HG02885 (cell line): ENCODE results near the gene ABCA13.

Experiments
- ATAC-seq: cut with Tn5 transposase; IDR thresholded peaks from one replicate; pipeline ENCODE4 v1.9.1; 2021; ENCODE audit warnings: mild to moderate bottlenecking; ENCODE audit not compliant: unreplicated experiment, poor library complexity

Gene ABCA13

DNA sequence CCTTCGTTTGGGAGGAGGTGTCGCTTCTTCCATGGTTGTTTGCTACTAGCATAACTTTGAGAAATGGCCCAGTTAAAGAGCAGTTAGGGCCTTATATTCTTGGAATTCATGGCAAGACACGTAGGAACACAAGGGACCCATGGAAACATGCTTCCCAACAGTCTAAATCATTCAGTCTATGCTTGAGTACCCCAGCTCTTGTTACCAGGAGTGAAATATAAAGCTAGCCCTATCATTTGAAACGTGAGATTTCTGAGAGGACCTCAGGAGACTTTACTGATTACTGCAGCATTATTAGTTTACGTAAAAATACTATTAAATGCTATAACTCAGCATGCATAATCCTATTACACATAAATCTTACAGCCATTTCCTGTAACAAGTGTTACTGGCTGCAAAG, 424.5 kb downstream of the ABCA13 start:
- ATAC-seq = no peak

DNA sequence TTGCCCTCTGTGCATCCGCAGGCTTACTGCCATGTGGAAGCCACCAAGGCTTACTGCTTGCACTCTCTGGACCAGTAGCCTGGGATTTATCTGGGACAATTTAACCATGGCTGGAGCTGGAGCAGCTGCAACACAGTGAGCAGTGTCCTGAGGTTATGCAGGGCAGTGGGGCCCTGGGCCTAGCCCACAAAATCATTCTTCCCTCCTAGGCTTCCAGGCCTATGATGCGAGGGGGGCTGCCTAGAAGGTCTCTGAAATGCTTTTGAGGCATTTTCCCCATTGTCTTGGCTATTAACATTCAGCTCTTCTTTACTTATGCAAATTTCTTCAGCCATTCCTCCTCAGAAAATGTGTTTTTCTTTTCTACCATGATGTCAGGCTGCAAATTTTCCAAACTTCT, 439.4 kb downstream of the ABCA13 start:
- no peak for ATAC-seq

DNA sequence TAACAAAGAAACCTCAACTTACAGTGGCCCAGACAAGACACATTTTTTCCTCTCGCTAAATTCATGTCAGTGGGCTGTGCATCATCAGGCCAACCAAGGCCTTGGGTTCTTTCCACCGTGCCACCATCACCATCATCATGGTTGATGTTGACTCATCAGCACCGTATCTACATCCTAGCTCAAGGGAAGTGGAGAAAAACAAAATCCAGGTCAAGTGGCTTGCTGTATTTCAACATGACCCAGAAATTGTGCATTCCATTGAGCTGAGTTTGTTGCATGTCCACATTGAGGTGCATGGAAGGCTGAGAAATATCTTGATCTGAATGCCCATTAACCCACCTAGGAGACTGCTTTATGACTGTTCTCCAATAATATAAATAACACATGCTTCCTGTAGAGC, 440.7 kb downstream of the ABCA13 start:
- no peak for ATAC-seq

DNA sequence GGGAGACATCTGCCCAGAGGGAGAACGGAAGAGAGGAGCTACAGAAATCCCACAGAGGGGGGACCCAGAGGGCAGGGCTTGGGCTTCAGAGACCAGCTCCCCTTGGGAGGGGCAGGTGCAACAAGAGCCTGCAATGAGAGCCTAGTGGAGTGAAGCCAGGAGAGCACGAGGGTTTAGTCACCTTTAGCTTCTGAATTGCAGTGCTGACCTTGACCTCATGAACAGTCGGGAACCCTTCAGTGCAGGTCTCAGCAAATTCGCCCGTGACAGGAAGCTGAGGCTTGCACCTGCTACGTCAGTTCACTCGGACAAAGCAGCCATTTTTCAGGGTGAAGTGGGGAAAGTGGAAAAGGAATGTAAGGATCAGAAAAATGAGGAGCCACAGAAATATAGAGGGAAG, 446.2 kb downstream of the ABCA13 start:
- ATAC-seq = no peak

DNA sequence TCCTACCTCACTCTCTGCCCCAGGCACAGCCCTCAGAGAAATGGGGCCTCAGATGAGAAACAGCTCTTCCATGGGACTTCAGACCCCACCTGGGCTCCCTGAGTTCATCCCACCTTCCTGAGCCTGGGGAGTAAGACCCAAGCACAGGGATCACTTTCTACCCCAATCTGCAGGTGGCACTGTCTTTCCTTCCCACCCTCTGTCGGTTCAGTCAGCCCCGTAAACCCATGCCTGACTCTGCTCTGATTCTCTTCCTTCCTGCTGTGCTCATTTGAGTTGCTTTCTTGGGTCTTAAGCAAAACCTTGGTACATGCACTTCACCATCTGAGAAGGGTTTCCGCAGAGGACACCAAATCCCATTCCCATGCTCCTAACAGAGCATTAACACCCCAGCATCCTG, 446.7 kb downstream of the ABCA13 start:
- ATAC-seq = no peak

DNA sequence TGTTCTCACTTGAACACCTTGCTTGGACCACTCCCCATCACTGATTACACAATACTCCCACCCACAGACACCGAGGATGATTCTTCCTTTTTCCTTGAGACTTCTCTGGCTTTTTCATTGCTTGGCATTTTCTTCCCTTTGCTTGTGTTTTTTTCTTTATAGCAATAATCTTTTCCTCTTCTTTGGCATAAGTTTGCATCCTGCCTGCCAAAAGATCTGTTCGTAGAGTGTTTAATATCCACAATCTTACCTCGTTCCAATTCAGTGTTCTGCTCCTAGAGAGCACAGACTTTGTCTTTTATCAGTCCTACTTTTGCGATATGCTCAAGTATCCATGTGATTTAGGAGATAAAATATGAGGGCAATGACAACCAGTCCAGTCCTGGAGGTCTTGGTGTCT, 449.8 kb downstream of the ABCA13 start:
- ATAC-seq = no peak

DNA sequence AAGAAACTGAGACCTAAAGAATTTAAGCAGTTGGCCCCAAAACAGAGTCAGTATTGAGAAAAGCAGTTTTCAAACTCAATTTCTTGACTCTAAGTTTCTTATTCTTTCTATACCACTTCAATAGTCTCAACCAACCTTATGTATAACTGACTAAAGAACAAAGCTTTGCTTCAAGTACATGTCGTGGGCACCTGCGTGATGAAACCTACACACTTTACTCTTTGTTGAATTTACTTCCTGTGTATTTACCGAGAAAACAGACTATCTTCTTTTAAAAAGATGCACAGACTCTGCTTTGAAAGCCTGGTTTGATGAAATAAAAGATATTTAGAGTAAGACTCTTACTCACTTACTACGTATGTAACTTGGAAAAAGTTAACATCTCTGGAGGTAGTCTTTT, 455.9 kb downstream of the ABCA13 start:
- no peak for ATAC-seq

DNA sequence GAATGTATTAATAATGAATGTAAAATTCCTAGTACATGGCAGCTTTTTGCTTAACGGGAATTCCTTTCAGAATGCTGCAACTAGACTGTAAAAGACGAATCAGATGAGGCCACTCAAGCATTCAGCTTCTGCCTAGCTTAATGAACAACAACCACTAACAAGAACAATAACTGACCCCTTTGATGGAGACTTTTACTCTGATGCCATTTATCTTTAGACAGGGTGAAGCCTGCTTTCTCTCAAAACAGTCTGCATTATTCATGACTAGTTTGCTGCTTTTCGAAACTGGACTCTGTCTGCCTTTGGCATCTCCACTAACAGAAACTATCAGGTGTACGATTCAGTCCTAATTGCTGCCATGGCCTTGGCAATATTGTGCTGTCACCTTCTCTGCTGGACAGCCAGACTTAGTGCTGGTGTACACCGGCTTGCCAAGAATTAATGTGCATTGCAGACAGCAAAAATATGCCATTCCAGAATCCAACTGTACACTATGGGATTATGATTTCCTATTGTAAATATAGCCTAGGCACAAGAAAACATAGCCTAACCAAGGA, 457.6 kb downstream of the ABCA13 start:
- ATAC-seq = no peak

DNA sequence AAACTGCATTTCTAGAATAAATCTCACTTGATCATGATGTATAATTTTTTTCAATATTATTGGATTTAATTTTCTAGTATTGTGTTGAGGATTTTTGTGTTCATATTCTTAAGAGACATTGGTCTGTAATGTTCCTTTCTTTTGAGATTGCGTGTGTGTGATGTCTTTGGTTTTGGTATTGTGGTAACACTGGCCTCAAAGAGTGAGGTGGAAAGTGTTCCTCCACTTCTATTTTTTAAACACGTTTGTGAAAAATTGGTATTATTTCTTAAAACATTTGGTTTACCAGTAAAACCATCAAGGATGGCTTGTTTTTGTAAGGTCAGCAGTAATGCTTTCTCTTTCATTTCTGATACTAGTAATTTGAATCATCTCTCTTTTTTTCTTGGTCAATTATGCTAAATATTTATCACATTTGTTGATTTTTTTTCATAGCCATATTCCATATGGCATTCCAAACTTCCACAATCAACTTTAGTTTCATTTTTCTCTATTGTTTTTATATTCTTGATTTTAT, 462.9 kb downstream of the ABCA13 start:
- ATAC-seq = no peak

DNA sequence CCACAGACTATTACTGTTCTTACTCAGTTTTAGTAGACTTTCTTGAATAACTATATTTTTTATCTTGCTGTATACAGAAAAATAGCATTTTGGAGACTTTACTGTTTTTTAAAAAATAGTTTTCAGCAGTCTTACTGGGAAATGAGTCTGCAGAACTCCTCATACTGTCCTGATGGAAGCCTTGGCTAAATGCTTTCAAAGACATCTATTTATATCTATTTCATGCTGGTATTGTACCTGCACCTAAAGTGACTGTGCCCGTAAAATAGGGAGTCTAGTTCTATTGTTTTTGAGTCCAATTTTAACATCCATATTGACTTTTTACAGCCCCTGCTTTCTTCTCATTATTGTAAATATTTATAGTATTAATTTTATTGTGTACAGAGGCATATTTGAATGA, 464.5 kb downstream of the ABCA13 start:
- ATAC-seq = no peak

DNA sequence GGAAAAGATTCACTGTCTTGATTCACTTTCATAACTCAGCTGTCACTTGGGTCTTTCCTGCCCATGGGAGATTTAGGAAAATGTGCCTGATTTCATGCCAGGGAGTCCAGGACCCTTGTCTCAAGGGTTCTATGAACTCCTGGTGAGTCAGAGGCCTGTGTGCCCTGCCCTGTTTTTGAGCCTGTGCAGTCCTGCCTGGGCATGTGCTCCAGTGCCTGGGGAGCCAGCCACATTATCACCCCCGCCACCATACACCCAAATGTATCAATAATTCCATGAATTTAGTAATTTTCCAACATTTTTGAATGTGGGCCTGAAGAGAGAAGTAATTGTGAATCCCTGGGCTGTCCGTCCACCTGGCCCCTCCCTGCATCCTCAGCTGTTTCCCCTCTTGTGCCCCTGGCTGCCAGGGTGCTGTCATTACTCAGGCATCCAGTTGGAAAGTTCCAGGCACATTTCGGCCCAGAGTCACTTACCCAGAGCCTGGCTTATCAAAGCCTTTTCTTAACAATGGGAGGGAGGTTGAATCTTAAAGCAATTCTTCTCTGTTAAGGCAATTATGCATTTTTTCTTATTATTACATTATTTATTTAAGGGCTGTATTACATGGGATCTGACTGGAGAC, 465.2 kb downstream of the ABCA13 start:
- ATAC-seq = no peak

DNA sequence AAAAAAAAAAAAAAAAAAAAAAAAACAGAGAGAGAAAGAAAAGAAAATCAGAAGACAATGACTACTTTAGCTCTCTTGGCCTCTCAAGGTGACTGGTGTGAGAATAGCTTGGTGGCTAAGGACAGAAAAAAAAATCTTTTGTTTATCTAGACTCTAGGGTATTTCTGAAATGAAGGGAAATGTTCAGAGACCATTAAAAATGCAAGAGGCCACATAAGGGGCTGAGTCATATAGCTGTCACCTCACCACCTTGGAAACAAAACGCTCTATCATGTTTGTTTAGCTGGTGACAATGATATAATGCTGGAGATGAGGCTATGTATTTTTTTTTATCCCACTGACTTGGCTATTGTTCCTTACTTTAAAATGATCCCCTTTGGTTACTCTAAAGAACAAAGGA, 466.1 kb downstream of the ABCA13 start:
- ATAC-seq = no peak

DNA sequence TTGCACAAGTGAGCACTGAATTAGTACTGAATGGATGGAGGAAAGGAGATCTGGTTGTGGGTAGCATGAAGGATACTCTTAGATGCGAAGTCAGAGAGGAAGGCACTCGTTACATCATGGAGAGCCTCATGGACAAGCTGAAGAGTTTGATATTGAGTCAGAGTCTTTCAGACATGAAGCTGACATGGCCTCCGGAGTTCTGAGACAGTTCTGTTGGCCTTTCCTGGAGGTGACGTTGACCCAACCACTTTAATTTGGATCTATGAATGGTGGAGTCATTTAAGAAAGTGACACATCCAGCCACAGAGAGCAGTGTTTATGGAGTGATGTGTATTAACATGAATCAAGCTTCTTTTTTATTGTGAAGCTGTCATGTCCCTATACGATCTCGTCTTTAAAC, 466.8 kb downstream of the ABCA13 start:
- no peak for ATAC-seq

DNA sequence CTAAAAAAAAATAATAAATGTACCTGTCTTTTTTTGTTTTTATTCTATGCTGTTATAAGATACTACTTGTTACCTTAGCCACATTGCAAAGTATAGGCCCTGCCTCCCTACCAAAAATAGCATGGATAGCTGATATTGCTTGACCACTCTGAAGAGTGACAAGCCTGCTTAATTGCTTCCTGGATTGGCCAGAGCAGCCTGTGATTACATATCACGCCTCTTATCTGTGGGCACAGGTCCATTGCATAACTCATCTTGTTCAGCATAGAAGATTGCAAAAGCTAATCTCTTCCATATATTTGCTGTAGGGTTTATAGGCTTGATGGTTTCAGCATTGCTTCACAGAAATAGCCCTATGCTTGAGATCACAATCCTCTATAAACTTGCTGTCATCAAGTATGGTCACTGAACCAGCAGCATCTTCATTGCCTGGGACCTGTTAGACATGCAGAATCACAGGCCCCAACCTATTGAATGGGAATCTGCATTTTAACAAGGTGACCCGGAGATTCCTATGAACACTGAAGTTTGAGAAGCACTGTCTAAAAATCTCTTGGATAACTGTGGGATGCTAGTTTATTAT, 472.3 kb downstream of the ABCA13 start:
- ATAC-seq = no peak

DNA sequence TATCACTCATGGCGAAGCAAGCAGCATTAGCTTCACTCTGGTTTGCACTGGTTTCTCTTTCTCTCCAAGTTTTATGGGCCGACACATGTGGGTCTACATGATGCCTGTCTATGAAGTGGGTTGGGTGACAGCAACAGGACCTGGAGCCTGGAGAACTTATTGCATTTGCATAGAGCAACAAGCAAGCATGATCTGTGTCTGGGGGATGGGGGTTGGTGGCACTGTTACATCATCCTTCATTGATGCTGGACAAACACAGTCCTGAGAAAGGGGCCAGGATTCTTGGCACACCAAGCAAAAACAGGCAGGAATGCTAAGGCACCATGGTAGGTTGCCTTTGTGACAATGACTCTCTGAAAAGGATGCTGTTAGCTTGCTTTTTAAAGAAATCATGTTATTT, 486.9 kb downstream of the ABCA13 start:
- no peak for ATAC-seq

DNA sequence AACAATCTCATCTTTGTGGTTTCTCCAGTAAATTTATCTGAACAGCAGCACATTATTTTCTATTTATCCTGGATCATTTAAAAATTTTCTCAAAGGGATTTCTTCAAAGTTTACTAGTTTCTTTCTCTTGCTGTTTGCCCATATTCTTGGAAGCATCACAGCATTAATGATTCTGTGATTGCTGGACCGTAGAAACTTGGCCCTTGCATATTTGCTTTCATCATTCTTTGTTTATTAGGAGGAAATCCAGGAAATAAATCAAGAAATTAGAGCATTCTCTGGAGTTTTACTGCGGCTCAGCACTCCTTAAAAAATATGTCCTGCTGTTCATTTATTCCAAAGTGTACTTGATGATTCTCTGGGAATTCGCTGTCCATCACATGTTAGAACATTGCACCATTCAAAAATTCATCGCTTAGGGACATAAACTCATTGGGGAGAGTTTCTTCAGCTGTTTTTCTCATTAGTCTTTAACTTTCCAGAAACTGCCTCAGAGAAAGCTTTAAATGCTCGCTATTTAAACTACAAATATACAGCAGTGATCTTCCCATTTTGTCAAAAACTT, 489.1 kb downstream of the ABCA13 start:
- no peak for ATAC-seq

DNA sequence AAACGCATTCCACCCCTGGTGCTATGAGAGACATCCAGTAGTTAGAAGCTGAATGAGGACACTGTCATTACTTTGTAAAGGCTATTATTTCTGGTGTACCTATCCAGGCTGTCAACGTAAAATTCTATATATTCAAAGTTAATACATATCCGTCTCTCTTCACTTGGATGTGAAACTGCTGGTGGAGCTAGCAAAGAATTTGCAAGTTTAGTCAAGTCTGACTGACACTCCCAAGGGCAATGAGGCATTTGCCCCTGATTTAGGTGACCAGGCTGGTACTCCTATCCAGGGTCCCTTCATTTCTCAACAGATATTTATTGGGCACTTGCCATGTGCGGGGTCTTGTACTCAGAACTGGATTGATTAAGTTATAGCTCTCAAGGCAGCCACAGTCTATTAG, 493.0 kb downstream of the ABCA13 start:
- ATAC-seq = no peak

DNA sequence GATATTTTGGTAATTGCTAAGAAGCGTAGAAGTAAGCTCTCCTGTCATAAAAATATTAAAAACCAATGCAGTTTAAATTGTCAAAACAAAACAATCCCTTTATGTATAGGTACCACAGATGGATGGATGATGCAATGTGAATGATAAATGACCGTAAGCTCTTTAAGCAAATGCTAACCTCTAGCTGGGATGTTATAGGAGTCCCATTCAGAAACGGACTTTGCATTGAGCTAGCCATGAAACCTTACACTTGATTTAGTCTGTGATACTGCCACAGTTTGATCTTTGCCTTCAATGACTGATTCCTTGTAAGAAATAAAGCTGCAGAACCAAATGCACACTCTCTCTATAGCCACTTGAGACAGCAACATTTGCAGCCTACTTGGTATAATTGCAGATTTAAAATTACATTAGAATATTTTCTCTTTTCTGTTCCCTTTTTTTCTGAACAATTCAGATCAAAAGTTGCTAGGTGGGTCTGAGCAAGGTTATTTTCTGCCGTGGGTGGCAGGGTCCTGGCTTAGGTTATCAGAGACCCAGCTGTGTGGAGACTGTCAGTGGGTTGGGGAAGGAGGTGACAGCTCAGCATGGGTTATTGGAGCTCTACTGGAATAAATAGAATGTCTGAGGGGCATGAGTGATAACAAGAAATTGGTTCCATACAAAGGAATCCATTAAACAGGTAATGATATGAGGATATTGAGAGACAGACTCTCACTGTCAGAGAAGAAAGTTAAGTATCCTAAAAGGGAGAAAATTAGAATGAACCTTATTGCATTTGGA, 494.3 kb downstream of the ABCA13 start:
- ATAC-seq = no peak

DNA sequence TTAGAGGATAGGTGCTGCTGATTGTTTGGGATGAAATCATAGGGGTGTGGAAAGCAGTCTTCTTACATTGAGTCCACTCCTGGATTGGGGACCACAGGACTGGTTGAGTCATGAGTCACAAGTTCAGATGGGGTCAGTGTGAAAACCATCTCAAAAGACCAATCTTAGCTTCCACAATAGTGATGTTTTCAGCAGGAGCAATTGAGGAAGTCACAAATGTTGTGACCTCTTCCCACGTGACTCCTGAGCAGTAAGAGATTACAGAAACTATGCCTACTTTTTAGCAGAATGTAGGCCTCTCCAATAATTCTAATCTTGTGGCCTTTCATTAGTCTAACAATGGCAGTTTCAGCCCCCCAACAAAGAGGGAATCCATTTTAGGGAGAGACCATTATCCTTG, 496.1 kb downstream of the ABCA13 start:
- no peak for ATAC-seq

DNA sequence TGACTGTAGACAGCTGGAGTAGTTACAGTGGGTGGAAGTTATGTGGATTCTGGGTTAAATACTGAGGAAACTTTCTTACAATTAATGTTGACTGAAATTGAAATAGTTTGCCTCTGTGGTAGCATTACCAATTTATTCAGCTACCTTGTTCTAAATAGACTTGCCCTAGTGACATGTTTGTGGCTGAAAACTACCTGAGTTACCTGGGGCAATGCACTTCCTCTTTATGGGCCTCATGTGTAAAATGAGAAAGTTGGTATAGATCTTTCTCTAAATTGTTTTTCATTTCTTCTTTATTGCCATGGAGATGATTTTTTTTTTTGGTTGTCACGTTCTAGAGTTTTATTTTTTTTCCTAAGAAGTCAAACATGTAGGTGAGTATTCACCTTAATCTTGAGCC, 500.4 kb downstream of the ABCA13 start:
- ATAC-seq = no peak

DNA sequence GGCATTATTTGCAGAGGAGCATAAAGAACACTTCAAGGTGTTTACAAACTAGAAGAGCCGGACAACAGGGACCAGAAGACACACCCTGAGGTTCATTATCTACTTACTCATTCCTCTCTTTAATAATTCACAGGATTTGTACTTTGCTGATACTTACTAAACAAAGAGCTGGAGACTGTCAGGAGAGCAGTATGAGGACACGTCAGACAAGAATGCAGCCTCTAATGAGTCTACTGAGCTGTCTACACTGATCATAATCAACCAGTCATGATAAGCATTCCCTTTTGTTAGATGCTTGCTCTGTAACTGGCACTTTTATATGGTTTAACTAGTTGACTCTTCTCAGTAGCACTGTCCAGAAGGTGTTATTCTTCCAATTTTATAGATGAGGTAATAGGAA, 509.7 kb downstream of the ABCA13 start:
- ATAC-seq = no peak
